SW 1271 (cell line): Measurements from ENCODE around the gene CKAP4.
A peak's percentile ranks its signal among the peaks of the same experiment; 100 is the strongest.

Source experiments
- DNase-seq, 2 experiments: peaks; one replicate each; lab custom pipeline; 2025; lab: John Stamatoyannopoulos, UW

Gene CKAP4

DNA sequence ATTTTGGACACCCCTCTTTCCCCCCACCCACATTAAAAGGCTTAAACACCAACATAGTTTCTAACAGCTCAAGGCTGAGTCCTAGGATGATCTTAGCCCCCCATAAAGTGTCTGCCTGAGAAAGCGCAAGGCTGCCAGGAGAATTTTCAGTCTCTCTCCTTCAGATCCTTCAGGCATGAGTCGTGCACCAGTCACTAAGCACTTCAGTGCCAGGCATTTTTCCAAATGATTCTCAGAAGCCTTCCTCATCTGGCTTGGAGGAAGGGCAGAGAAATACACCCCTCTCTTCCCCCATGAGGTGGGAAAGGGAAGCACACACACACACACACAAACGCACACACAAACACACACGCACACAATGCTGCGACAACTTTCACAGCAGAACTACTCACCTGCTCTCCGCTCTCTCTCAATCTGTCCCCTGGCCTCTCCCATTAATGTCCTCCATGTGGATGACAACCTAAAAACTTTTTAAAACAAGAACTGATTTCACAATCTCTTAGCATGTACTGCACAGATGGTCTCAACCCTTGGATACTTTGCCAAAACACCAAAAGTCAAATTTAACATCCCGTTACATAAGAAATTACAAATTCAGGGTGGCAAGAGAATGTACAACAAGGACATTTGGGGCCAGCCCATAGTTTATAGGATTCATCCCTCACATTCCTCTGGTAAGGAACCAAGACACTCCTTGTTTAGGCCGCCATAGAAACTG, 49.8 kb downstream of the CKAP4 start:
- DNase-seq = peak in 1 of 2 experiments; percentile 3

DNA sequence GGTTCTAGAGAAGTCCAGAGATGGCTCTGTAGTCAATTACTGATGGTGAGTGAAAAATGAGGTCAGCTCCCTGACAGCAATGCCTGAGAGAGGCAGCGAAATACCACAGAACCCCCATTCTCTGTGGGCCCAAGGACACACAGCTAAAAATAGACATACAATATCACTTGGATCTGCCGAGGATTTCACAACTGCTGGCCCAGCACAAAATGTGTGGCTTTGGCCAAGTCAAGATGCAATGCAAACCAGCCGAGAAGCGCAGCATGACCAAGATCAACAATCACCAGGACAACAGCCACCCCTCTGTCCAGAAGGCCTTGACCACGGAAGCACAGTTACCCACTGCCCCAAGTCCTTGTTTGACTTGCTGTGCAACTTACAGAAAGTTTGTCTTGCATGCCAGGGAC, 52.2 kb downstream of the CKAP4 start:
- no peak for DNase-seq

DNA sequence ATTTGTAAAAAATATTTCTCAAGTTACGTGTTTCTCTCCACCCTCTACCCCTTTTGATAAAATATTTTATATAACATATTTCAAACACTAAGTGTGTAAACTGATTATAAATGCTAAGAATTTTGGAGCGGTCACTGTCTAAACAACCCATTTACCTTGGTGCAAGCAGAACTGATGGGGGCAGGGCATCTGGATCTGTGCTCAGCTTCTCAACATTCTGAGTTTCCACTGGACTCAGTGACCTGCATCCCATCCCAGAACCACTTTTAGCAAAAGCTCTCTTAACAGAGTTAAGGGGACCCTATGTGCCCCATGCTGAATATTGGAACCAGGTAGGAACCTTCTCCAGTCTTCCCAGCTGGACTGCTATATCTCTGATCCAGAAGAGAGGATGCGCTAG, 53.5 kb downstream of the CKAP4 start:
- DNase-seq = no peak

DNA sequence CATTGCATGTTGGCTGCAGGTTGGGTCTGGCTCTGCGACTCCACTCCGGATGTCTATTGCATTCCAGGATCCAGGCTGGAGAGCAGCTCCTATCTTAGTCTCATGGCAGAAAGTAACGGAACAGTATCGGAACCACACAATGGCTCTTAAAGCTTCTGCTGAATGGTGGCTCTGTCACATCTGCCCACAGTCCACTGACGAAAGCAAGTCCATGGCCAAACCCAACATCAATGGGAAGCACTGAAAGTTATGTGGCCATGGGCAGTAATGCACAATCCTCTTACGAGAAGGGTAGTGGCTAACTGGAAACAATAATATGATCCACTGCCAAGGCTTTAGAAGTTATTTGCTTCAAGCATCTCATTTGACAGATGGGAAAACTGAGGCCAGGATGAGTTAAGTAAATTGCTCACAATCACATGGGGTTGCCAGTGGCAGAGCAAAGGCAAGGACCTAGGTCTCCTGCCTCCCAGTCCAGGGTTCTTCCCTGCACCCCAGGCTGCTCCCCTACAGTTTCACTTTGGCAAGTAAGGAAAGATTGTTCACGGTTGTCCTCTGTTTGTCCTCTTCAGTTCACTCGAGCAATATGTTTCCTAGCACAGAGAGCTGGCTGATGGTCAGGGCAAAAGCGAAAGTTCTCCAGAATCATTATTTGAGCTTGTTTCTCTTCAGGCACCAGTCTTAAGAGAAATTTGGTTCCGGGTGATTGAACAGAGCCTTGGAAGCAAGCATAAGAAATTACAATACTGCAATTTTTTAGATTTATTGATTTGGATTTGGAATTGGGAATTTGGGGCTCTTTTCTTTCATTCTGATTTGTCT, 54.2 kb downstream of the CKAP4 start:
- DNase-seq = no peak

DNA sequence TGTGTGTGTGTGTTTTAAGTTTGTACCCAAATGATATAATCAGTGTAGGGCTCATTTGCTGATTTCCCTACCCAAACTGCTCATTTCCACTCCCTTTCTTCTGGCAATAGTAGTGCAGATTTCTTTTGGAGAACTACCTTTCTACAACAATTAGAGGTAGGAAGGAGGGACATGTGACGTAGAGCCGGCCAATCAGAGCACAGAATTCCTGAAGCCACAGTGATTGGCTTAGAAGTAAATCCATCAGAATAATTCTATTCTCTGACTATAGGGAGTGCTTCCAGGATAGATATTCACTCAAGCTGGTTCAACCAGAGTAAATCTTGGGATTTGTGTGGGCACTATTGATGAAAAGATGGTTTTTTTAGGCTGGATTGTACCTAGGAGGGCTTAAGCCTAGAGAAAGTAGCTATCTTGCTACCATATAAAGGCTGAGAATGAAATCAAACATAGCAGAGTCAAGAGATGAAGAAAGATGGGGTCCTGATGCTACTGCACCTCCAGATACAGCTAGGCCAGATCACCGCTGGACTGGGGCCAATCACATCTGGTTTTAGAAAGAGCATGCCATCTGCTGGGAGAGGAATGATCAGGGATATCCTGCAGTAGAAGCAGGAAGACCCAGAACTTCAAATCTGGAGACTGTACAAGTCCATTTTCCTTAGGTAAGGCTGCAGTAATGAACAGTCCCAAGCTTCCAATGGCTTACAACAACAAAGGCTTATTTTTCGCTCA, 55.0 kb downstream of the CKAP4 start:
- no peak for DNase-seq

DNA sequence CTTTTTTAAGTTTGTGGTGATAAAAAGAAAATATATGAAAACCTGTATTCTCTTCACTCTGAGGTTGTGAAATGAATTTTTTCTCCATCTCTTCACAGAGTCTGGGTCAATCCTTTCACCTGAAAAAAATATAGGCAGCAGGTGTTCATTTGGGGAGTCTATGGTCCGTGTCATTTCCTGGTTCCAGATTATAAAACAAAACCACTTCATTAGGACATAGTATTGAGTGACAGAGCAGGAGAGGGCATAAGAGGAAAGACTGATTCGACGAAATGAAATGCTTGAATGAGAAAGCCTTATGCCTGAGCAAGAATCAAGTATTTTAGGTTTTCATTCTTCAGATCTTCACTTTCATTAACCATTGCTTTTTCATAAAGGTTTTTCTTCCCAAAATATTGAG, 57.2 kb downstream of the CKAP4 start:
- no peak for DNase-seq

DNA sequence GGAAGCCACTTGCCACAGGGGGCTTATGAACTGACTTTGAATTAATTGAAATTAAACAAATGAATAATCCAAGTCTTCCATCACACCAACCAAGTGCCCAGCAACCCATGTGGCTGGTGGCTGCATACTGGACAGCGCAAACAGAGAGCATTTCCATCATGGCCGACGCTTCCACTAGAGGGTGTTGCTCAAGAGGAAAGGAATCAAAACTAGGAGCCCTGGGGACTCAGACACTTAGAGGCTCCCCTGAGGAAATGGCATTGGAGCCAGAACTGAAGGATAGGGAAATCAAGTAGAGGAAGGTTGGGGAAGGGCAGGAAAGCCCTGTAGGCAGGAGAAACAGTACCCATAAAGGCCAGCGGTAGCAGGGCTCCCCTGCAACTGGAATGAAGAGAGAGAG, 58.5 kb downstream of the CKAP4 start:
- no peak for DNase-seq

DNA sequence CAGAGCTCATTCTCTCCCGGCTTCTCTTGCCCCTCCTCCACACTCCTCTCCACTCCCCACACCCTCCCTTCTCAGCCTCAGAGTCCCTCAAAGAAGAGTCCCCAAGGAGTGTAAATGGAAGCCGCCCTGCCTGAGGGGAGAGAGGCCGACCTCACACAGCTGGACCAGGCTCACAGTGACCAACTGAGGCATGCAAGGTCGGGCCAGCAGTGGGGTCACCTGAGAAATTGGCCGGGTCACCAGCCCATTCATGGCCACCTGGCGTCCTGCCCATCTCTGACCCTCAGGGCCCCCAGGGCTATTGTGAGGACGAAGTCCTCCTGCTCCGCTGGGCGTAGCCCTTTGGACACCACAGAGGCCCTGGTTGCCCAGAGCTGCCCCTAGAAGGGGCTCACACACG, 59.6 kb downstream of the CKAP4 start:
- no peak for DNase-seq
